WTC11 (cell line): Measurements from ENCODE around the gene SPATA31D4. TPM values are rescaled to one million over a fixed set of nuclear protein-coding genes. Genes with fewer than 3 reads are reported as not detected.

Experiments used
- ATAC-seq: fragments of 200-7000 bp; cut with Tn5 transposase; 2 replicates; pipeline ENCODE4 v1.10.0; 2021; ENCODE audit warnings: mild to moderate bottlenecking, moderate library complexity
- CTCF ChIA-PET: fragments of 300-600 bp; sonication (Branson Sonifier 250); formaldehyde crosslinking; loops from one replicate; lab custom pipeline; 2021; ENCODE audit warnings: antibody characterized with exemption; lab: Charles Lee
- POLR2A ChIA-PET: fragments of 350-600 bp; sonication (Branson Sonifier 250); formaldehyde crosslinking; loops from one replicate; lab custom pipeline; 2021; ENCODE audit warnings: antibody characterized with exemption; lab: Charles Lee
- DNase-seq: peaks from one replicate; pipeline ENCODE4 v3.0.0; 2021; ENCODE audit warnings: low spot score
- H3K27ac Mint-ChIP-seq: 2 replicates; pipeline ENCODE4 v1.8.0; 2021; ENCODE audit warnings: mixed read lengths
- H3K27me3 Mint-ChIP-seq: 2 replicates; pipeline ENCODE4 v1.8.0; 2021; ENCODE audit warnings: low read depth, mild to moderate bottlenecking, moderate library complexity, mixed read lengths
- H3K36me3 Mint-ChIP-seq: 2 replicates; pipeline ENCODE4 v1.8.0; 2021; ENCODE audit warnings: mixed read lengths
- H3K4me1 Mint-ChIP-seq: 2 replicates; pipeline ENCODE4 v1.8.0; 2022; ENCODE audit warnings: mixed read lengths
- H3K4me3 Mint-ChIP-seq: 2 replicates; pipeline ENCODE4 v1.8.0; 2021; ENCODE audit warnings: mild to moderate bottlenecking, moderate library complexity, mixed read lengths
- H3K9me3 Mint-ChIP-seq: 2 replicates; pipeline ENCODE4 v1.8.0; 2021; ENCODE audit warnings: mixed read lengths
- ATF2 ChIP-seq: sonication (generic); formaldehyde crosslinking; IDR thresholded peaks from 2 replicates; pipeline ENCODE4 v1.8.1; 2022; ENCODE audit warnings: low read depth, missing genetic modification reagents, borderline replicate concordance
- E2F1 ChIP-seq: sonication (generic); formaldehyde crosslinking; IDR thresholded peaks from 2 replicates; pipeline ENCODE4 v1.8.0; 2022; ENCODE audit warnings: mild to moderate bottlenecking, missing genetic modification reagents
- E2F4 ChIP-seq: sonication (generic); formaldehyde crosslinking; IDR thresholded peaks from 2 replicates; pipeline ENCODE4 v1.8.1; 2022; ENCODE audit warnings: low read depth, mild to moderate bottlenecking, moderate library complexity, missing genetic modification reagents, borderline replicate concordance
- ESRRA ChIP-seq: sonication (generic); formaldehyde crosslinking; IDR thresholded peaks from 2 replicates; pipeline ENCODE4 v1.8.1; 2022; ENCODE audit warnings: mild to moderate bottlenecking, missing genetic modification reagents, borderline replicate concordance
- FOXJ3 ChIP-seq: sonication (generic); formaldehyde crosslinking; IDR thresholded peaks from 2 replicates; pipeline ENCODE4 v1.9.0; 2021; ENCODE audit warnings: missing genetic modification reagents, mild to moderate bottlenecking, borderline replicate concordance
- FOXP1 ChIP-seq: sonication (generic); formaldehyde crosslinking; IDR thresholded peaks from 2 replicates; pipeline ENCODE4 v1.8.0; 2022; ENCODE audit warnings: missing genetic modification reagents, mild to moderate bottlenecking, moderate library complexity, borderline replicate concordance
- IRF2 ChIP-seq: sonication (generic); formaldehyde crosslinking; IDR thresholded peaks from 2 replicates; pipeline ENCODE4 v1.8.0; 2022; ENCODE audit warnings: low read depth, missing genetic modification reagents, borderline replicate concordance
- PRDM15 ChIP-seq: sonication (generic); formaldehyde crosslinking; IDR thresholded peaks from 2 replicates; pipeline ENCODE4 v1.8.0; 2022; ENCODE audit warnings: missing genetic modification reagents
- TP53 ChIP-seq: sonication (generic); formaldehyde crosslinking; IDR thresholded peaks from 2 replicates; pipeline ENCODE4 v1.8.1; 2023; ENCODE audit warnings: mild to moderate bottlenecking, missing genetic modification reagents
- ZBTB43 ChIP-seq: sonication (generic); formaldehyde crosslinking; IDR thresholded peaks from 2 replicates; pipeline ENCODE4 v1.8.1; 2023; ENCODE audit warnings: mild to moderate bottlenecking, missing genetic modification reagents
- ZNF219 ChIP-seq: sonication (generic); formaldehyde crosslinking; IDR thresholded peaks from 2 replicates; pipeline ENCODE4 v1.8.0; 2023; ENCODE audit warnings: missing genetic modification reagents, mild to moderate bottlenecking, borderline replicate concordance
- ZNF671 ChIP-seq: fragments of 250-450 bp; sonication (Bioruptor Pico); IDR thresholded peaks from 2 replicates; pipeline ENCODE4 v1.8.0; 2021; ENCODE audit warnings: mild to moderate bottlenecking
- total RNA-seq: library from RNA; stranded (reverse); gene quantifications from 3 replicates; pipeline ENCODE4 v1.2.3, GENCODE V29; 2021

Gene SPATA31D4
- total RNA-seq, 1 experiment from 2014 or later = not detected

- no peak for TF ChIP-seq FOXJ3 (CRISPR knock-in tag)
- TF ChIP-seq ATF2 (CRISPR knock-in tag) = no peak
- TF ChIP-seq PRDM15 (CRISPR knock-in tag) = no peak
- no peak for TF ChIP-seq E2F4 (CRISPR knock-in tag)
- TF ChIP-seq IRF2 (CRISPR knock-in tag) = no peak
- no peak for TF ChIP-seq E2F1
- no peak for TF ChIP-seq FOXP1 (CRISPR knock-in tag)
- no peak for TF ChIP-seq ESRRA (CRISPR knock-in tag)
- no peak for TF ChIP-seq TP53 (CRISPR knock-in tag)
- no peak for TF ChIP-seq ZBTB43
- TF ChIP-seq ZNF671 = no peak
- no peak for TF ChIP-seq ZNF219 (CRISPR knock-in tag)
- TF ChIP-seq, all 79 proteins: peak for 0
- ChIA-PET POLR2A (no interaction called here), CTCF (no interaction called here)
- Mint-ChIP-seq H3K27ac (no peak overlapping the region), H3K4me1 (0 out of 2 replicates have a peak, but pooled peaks cover 4% of the 10 kb centered on the region), H3K9me3 (no peaks in the 10 kb centered on the region), H3K36me3 (no peaks in the 10 kb centered on the region), H3K27me3 (no peaks in the 10 kb centered on the region), H3K4me3 (no peak overlapping the region)
- ATAC-seq = no peak
- no peak for DNase-seq
Measured at GRCh38 chr9:81981883-81982282, 53.7 kb downstream of the SPATA31D4 start.

Other genes with a start within 250 kb of the SPATA31D4 start
- gene TLE1, start 238.9 kb upstream of the SPATA31D4 start, total RNA-seq = 93.2 to 97.7 TPM (median 93.9 TPM) in 3 replicates
- not detected in 3 replicates for gene SPATA31D3, start 15.1 kb downstream of the SPATA31D4 start, total RNA-seq
- not detected in 3 replicates for gene SPATA31D1, start 60.3 kb downstream of the SPATA31D4 start, total RNA-seq